Ishikawa (cell line): ENCODE measurements around the gene MUL1.

Experiments used
- CREB1 ChIP-seq: IDR thresholded peaks from 2 replicates; pipeline ENCODE4 v1.6.1; 2012; ENCODE audit warnings: low read depth
- EGR1 ChIP-seq: IDR thresholded peaks from 2 replicates; pipeline ENCODE4 v1.6.1; 2012
- MAX ChIP-seq: IDR thresholded peaks from 2 replicates; pipeline ENCODE4 v1.6.1; 2012
- NFIC ChIP-seq: IDR thresholded peaks from 2 replicates; pipeline ENCODE4 v1.6.1; 2012
- TAF1 ChIP-seq: IDR thresholded peaks from 2 replicates; pipeline ENCODE4 v1.6.1; 2012; ENCODE audit warnings: low read depth, mild to moderate bottlenecking
- TEAD4 ChIP-seq: IDR thresholded peaks from 2 replicates; pipeline ENCODE4 v1.6.1; 2012

GRCh38 chr1:20511518-20512428, 3.8 kb upstream of the MUL1 start:
- no peak for TF ChIP-seq TAF1
- TF ChIP-seq CREB1 = no peak
- TF ChIP-seq NFIC = no peak
- TF ChIP-seq MAX = no peak
- TF ChIP-seq EGR1 = no peak
- no peak for TF ChIP-seq TEAD4
